Measurements from ENCODE around the gene LRP3. TPM values are rescaled to one million over a fixed set of nuclear protein-coding genes. Genes with fewer than 3 reads are reported as not detected.

The LRP3 gene
- total RNA-seq, 1 donor from 2014 or later, result 13.3 TPM

DNA sequence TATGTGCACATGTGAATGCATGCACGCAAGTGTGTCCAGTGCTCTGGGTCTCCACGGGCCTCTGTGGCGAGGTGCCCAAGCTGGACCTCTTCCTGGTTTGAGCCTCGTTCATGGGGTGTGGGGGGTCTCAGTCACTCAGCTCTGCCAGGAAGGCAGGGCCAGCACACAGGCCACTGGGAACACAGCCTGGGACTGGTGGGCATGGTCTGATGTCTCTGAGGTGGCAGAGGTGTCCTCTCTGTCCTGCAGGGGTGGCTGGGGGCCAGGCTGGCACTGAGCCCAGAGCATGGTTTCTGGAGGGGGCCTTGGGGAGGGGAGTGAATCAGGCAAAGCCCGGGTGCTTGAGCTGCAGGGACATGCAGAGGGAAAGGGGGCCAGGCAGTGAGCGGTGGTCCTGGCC, 9.4 kb downstream of the LRP3 start:
- no peaks in the 10 kb centered on the region for H3K36me3 Mint-ChIP-seq (ENCODE audit: low read depth, unreplicated experiment)
- H3K4me3 Mint-ChIP-seq (ENCODE audit: unreplicated experiment), result no peak overlapping the region
- H3K27ac ChIP-seq (ENCODE audit: low read depth, low read length), result no peak overlapping the region
- no peaks in the 10 kb centered on the region for H3K36me3 ChIP-seq (ENCODE audit: insufficient read depth, low read length)
- no peaks in the 10 kb centered on the region for H3K9me3 Mint-ChIP-seq (ENCODE audit: unreplicated experiment)
- no peak overlapping the region for H3K9ac ChIP-seq (ENCODE audit: low read length)
- no peak overlapping the region for H2AFZ ChIP-seq (ENCODE audit: low read depth, low read length)
- no peak for DNase-seq (ENCODE audit: low read depth)
- no peak for FAIRE-seq
- peaks cover 2% of the 10 kb centered on the region for H3K4me1 Mint-ChIP-seq (ENCODE audit: low read depth, unreplicated experiment)
- no peaks in the 10 kb centered on the region for H3K79me2 ChIP-seq (ENCODE audit: insufficient read depth, low read length)
- H3K27me3 ChIP-seq (ENCODE audit: insufficient read depth, low read length), result no peaks in the 10 kb centered on the region
- H3K27ac Mint-ChIP-seq (ENCODE audit: unreplicated experiment), result no peak overlapping the region
- H4K20me1 ChIP-seq (ENCODE audit: insufficient read depth, low read length), result peaks cover 19% of the 10 kb centered on the region
- H3K27me3 Mint-ChIP-seq (ENCODE audit: low read depth, unreplicated experiment), result peaks cover 13% of the 10 kb centered on the region
- no peaks in the 10 kb centered on the region for H3K4me1 ChIP-seq (ENCODE audit: insufficient read depth, low read length)
- no peak overlapping the region for H3K4me3 ChIP-seq (ENCODE audit: insufficient read depth, low read depth, low read length)
- H3K9me3 ChIP-seq (ENCODE audit: insufficient read depth, low read depth, low read length), result no peaks in the 10 kb centered on the region
- TF ChIP-seq, protein P1, sequence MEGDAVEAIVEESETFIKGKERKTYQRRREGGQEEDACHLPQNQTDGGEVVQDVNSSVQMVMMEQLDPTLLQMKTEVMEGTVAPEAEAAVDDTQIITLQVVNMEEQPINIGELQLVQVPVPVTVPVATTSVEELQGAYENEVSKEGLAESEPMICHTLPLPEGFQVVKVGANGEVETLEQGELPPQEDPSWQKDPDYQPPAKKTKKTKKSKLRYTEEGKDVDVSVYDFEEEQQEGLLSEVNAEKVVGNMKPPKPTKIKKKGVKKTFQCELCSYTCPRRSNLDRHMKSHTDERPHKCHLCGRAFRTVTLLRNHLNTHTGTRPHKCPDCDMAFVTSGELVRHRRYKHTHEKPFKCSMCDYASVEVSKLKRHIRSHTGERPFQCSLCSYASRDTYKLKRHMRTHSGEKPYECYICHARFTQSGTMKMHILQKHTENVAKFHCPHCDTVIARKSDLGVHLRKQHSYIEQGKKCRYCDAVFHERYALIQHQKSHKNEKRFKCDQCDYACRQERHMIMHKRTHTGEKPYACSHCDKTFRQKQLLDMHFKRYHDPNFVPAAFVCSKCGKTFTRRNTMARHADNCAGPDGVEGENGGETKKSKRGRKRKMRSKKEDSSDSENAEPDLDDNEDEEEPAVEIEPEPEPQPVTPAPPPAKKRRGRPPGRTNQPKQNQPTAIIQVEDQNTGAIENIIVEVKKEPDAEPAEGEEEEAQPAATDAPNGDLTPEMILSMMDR (IDR thresholded peaks at IDR 0.05; ENCODE audit: insufficient read depth, low read depth, low read length), result no peak
- TF ChIP-seq EZH2 (IDR thresholded peaks at IDR 0.05; ENCODE audit: insufficient read depth, low read length), result no peak
- no peak overlapping the region for H3K4me2 ChIP-seq (ENCODE audit: low read length)

DNA sequence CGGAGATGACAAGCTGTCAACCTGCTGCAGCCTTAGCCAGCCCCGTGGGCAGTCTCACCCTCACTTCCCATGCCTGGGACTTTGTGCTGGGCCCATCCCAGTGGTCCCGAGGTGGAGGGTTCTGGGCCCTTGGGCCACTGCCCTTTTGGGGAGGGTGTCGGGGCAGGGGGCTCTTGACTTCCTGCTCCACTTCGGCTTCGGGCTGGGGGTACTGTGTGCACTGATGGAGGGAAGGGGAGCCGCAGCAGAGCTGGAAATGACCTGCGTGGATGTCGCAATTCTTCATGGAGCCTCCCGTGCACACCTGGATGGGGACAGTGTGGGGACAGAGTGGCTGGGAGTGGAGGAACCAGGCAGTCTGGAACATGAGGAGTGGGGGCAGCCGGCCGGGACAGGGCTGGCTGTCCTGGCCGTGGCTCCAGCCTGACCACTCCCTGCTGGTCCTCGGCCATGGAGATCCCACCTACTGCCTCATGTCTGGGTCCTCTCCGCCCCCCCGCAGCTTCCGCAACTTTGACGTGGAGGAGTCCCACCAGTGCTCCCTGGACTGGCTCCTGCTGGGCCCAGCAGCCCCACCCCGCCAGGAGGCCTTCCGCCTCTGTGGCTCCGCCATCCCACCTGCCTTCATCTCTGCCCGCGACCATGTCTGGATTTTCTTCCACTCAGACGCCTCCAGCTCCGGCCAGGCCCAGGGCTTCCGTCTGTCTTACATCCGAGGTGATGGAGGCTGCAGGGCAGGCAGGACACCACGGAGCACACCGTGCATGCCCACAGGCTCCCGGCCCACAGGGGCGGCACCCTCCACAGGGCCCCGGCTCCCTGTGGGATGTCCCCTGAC, 10.2 kb downstream of the LRP3 start:
- no peaks in the 10 kb centered on the region for H3K27me3 ChIP-seq (ENCODE audit: insufficient read depth, low read length)
- no peak overlapping the region for H2AFZ ChIP-seq (ENCODE audit: low read depth, low read length)
- no peak overlapping the region for H3K9ac ChIP-seq (ENCODE audit: low read length)
- no peaks in the 10 kb centered on the region for H3K4me1 ChIP-seq (ENCODE audit: insufficient read depth, low read length)
- FAIRE-seq (no peak), DNase-seq (ENCODE audit: low read depth) (no peak)
- no peaks in the 10 kb centered on the region for H3K9me3 ChIP-seq (ENCODE audit: insufficient read depth, low read depth, low read length)
- peaks cover 19% of the 10 kb centered on the region for H4K20me1 ChIP-seq (ENCODE audit: insufficient read depth, low read length)
- Mint-ChIP-seq H3K4me1 (ENCODE audit: low read depth, unreplicated experiment) (peaks cover 2% of the 10 kb centered on the region), H3K36me3 (ENCODE audit: low read depth, unreplicated experiment) (no peaks in the 10 kb centered on the region), H3K4me3 (ENCODE audit: unreplicated experiment) (no peak overlapping the region), H3K27ac (ENCODE audit: unreplicated experiment) (no peak overlapping the region), H3K27me3 (ENCODE audit: low read depth, unreplicated experiment) (peaks cover 8% of the 10 kb centered on the region), H3K9me3 (ENCODE audit: unreplicated experiment) (no peaks in the 10 kb centered on the region)
- no peak overlapping the region for H3K27ac ChIP-seq (ENCODE audit: low read depth, low read length)
- no peak for TF ChIP-seq EZH2 (IDR thresholded peaks at IDR 0.05; ENCODE audit: insufficient read depth, low read length)
- TF ChIP-seq, protein P1 (IDR thresholded peaks at IDR 0.05; ENCODE audit: insufficient read depth, low read depth, low read length), result no peak
- no peaks in the 10 kb centered on the region for H3K36me3 ChIP-seq (ENCODE audit: insufficient read depth, low read length)
- no peak overlapping the region for H3K4me3 ChIP-seq (ENCODE audit: insufficient read depth, low read depth, low read length)
- H3K4me2 ChIP-seq (ENCODE audit: low read length), result no peak overlapping the region
- H3K79me2 ChIP-seq (ENCODE audit: insufficient read depth, low read length), result no peaks in the 10 kb centered on the region

DNA sequence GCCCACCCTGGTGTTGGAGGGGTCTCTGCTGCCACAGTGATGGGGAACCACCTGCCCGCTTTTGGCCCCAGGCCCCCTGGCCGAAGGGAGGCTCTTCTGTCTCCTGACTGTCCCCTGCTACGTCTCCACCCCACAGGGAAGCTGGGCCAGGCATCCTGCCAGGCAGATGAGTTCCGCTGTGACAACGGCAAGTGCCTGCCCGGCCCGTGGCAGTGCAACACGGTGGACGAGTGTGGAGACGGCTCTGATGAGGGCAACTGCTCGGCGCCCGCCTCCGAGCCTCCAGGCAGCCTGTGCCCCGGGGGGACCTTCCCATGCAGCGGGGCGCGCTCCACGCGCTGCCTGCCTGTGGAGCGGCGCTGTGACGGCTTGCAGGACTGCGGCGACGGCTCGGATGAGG, 11.0 kb downstream of the LRP3 start:
- H3K4me2 ChIP-seq (ENCODE audit: low read length), result no peak overlapping the region
- no peak for TF ChIP-seq EZH2 (IDR thresholded peaks at IDR 0.05; ENCODE audit: insufficient read depth, low read length)
- TF ChIP-seq, protein P1 (IDR thresholded peaks at IDR 0.05; ENCODE audit: insufficient read depth, low read depth, low read length), result no peak
- H3K27ac ChIP-seq (ENCODE audit: low read depth, low read length), result no peak overlapping the region
- Mint-ChIP-seq H3K27ac (ENCODE audit: unreplicated experiment) (no peak overlapping the region), H3K4me3 (ENCODE audit: unreplicated experiment) (no peak overlapping the region), H3K4me1 (ENCODE audit: low read depth, unreplicated experiment) (peaks cover 2% of the 10 kb centered on the region), H3K9me3 (ENCODE audit: unreplicated experiment) (no peaks in the 10 kb centered on the region), H3K36me3 (ENCODE audit: low read depth, unreplicated experiment) (no peaks in the 10 kb centered on the region), H3K27me3 (ENCODE audit: low read depth, unreplicated experiment) (peaks cover 4% of the 10 kb centered on the region)
- H2AFZ ChIP-seq (ENCODE audit: low read depth, low read length), result no peak overlapping the region
- FAIRE-seq, result no peak
- peaks cover 12% of the 10 kb centered on the region for H4K20me1 ChIP-seq (ENCODE audit: insufficient read depth, low read length)
- no peak overlapping the region for H3K9ac ChIP-seq (ENCODE audit: low read length)
- no peaks in the 10 kb centered on the region for H3K4me1 ChIP-seq (ENCODE audit: insufficient read depth, low read length)
- no peak overlapping the region for H3K4me3 ChIP-seq (ENCODE audit: insufficient read depth, low read depth, low read length)
- H3K79me2 ChIP-seq (ENCODE audit: insufficient read depth, low read length), result no peaks in the 10 kb centered on the region
- no peaks in the 10 kb centered on the region for H3K9me3 ChIP-seq (ENCODE audit: insufficient read depth, low read depth, low read length)
- no peaks in the 10 kb centered on the region for H3K36me3 ChIP-seq (ENCODE audit: insufficient read depth, low read length)
- DNase-seq (ENCODE audit: low read depth), result no peak
- no peaks in the 10 kb centered on the region for H3K27me3 ChIP-seq (ENCODE audit: insufficient read depth, low read length)

Measured in astrocyte (in vitro differentiated cells and primary cell).